ENCODE measurements around the gene CPE.
"Not testable (repeated sequence)": the region's sequence is repeated elsewhere in the genome, so short reads cannot be mapped to it uniquely, and the experiment has no call there.

Gene CPE

GRCh38 chr4:165472943-165473676 lies 94.3 kb downstream of the CPE start:
- no peak for DNase-seq

GRCh38 chr4:165474784-165475705 lies 96.2 kb downstream of the CPE start:
- no peak for DNase-seq

- no peak for DNase-seq
Observed at GRCh38 chr4:165475706-165476070, 96.9 kb downstream of the CPE start.

GRCh38 chr4:165476214-165477098 lies 97.6 kb downstream of the CPE start:
- DNase-seq, result no peak

GRCh38 chr4:165477799-165478198 lies 99.0 kb downstream of the CPE start:
- DNase-seq, result no peak

- DNase-seq, result no peak
Observed at GRCh38 chr4:165478260-165478659, 99.5 kb downstream of the CPE start.

- DNase-seq, result no peak
Observed at GRCh38 chr4:165481053-165481835, 102.4 kb downstream of the CPE start.

- DNase-seq, result no peak
Observed at GRCh38 chr4:165489786-165490185, 111.0 kb downstream of the CPE start.

- not testable (repeated sequence) for DNase-seq
Observed at GRCh38 chr4:165492583-165492982, 113.8 kb downstream of the CPE start.

GRCh38 chr4:165493359-165493758 lies 114.6 kb downstream of the CPE start:
- no peak for DNase-seq

- no peak for DNase-seq
Observed at GRCh38 chr4:165502916-165503907, 124.4 kb downstream of the CPE start.

- no peak for DNase-seq
Observed at GRCh38 chr4:165504184-165504583, 125.4 kb downstream of the CPE start.

GRCh38 chr4:165505958-165506837 lies 127.4 kb downstream of the CPE start:
- no peak for DNase-seq

GRCh38 chr4:165506849-165507248 lies 128.0 kb downstream of the CPE start:
- no peak for DNase-seq

GRCh38 chr4:165507381-165507780 lies 128.6 kb downstream of the CPE start:
- no peak for DNase-seq

GRCh38 chr4:165508372-165509120 lies 129.7 kb downstream of the CPE start:
- no peak for DNase-seq

- DNase-seq, result no peak
Observed at GRCh38 chr4:165512424-165512823, 133.6 kb downstream of the CPE start.

GRCh38 chr4:165514739-165515138 lies 135.9 kb downstream of the CPE start:
- no peak for DNase-seq

- DNase-seq, result no peak
Observed at GRCh38 chr4:165515201-165515600, 136.4 kb downstream of the CPE start.

Data from NCI-H187 treated with DMSO at 0.1 percent for 48 hours (cell line).